Nephron progenitor cell (in vitro differentiated cells): ENCODE data around the gene CACNA2D3.

Experiments used
- DNase-seq: peaks from one replicate; pipeline ENCODE4 v3.0.0; 2021
- H3K27ac Mint-ChIP-seq: 2 replicates; pipeline ENCODE4 v1.8.0; 2021; ENCODE audit warnings: mild to moderate bottlenecking, moderate library complexity, mixed read lengths
- H3K27me3 Mint-ChIP-seq: 2 replicates; pipeline ENCODE4 v1.8.0; 2021; ENCODE audit warnings: mild to moderate bottlenecking, low read depth, mixed read lengths; ENCODE audit not compliant: poor library complexity
- H3K36me3 Mint-ChIP-seq: 2 replicates; pipeline ENCODE4 v1.8.0; 2021; ENCODE audit warnings: low read depth, mixed read lengths
- H3K4me1 Mint-ChIP-seq: 2 replicates; pipeline ENCODE4 v1.8.0; 2021; ENCODE audit warnings: mixed read lengths
- H3K4me3 Mint-ChIP-seq: 2 replicates; pipeline ENCODE4 v1.8.0; 2021; ENCODE audit warnings: mild to moderate bottlenecking, moderate library complexity, mixed read lengths
- H3K9me3 Mint-ChIP-seq: 2 replicates; pipeline ENCODE4 v1.8.0; 2021; ENCODE audit warnings: mild to moderate bottlenecking, moderate library complexity, mixed read lengths
- TF ChIP-seq, protein P1 (sequence below): fragments of 200-600 bp; sonication (generic); IDR thresholded peaks from 2 replicates; pipeline ENCODE4 v1.5.0; 2021; ENCODE audit warnings: antibody characterized with exemption

The CACNA2D3 gene

DNA sequence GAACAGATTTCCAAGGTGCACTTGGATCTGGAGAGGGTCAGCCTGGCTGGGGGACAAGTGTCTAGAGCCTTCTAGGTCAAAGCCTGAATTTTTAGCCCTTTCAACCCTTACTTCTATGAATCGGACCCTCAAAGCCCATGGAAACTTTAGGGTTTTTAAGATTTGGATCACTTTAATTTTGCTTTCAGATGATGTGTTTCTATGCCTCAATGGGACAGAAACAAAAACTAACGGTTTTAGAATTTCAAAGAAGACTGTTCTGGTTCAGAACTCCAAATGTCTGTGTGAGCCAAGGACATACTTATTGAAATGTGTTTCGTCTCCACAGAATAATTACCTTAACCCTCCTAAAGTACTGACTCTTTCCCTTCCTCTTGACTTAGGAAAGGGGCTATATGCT is 538.8 kb downstream of the CACNA2D3 start:
- H3K27me3 Mint-ChIP-seq = peaks cover 10% of the 10 kb centered on the region
- no peaks in the 10 kb centered on the region for H3K36me3 Mint-ChIP-seq
- H3K27ac Mint-ChIP-seq = no peak overlapping the region
- peaks cover 25% of the 10 kb centered on the region for H3K4me1 Mint-ChIP-seq
- no peak for DNase-seq
- peaks cover 11% of the 10 kb centered on the region for H3K9me3 Mint-ChIP-seq
- TF ChIP-seq, protein P1, sequence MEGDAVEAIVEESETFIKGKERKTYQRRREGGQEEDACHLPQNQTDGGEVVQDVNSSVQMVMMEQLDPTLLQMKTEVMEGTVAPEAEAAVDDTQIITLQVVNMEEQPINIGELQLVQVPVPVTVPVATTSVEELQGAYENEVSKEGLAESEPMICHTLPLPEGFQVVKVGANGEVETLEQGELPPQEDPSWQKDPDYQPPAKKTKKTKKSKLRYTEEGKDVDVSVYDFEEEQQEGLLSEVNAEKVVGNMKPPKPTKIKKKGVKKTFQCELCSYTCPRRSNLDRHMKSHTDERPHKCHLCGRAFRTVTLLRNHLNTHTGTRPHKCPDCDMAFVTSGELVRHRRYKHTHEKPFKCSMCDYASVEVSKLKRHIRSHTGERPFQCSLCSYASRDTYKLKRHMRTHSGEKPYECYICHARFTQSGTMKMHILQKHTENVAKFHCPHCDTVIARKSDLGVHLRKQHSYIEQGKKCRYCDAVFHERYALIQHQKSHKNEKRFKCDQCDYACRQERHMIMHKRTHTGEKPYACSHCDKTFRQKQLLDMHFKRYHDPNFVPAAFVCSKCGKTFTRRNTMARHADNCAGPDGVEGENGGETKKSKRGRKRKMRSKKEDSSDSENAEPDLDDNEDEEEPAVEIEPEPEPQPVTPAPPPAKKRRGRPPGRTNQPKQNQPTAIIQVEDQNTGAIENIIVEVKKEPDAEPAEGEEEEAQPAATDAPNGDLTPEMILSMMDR = no peak
- H3K4me3 Mint-ChIP-seq = no peak overlapping the region

GRCh38 chr3:54663501-54664011 is 541.2 kb downstream of the CACNA2D3 start:
- Mint-ChIP-seq H3K4me3 (no peak overlapping the region), H3K9me3 (peaks cover 11% of the 10 kb centered on the region), H3K27ac (peak overlapping the region; percentile 75), H3K27me3 (peaks cover 7% of the 10 kb centered on the region), H3K4me1 (peaks cover 25% of the 10 kb centered on the region), H3K36me3 (no peaks in the 10 kb centered on the region)
- TF ChIP-seq, protein P1 = no peak
- DNase-seq = no peak

DNA sequence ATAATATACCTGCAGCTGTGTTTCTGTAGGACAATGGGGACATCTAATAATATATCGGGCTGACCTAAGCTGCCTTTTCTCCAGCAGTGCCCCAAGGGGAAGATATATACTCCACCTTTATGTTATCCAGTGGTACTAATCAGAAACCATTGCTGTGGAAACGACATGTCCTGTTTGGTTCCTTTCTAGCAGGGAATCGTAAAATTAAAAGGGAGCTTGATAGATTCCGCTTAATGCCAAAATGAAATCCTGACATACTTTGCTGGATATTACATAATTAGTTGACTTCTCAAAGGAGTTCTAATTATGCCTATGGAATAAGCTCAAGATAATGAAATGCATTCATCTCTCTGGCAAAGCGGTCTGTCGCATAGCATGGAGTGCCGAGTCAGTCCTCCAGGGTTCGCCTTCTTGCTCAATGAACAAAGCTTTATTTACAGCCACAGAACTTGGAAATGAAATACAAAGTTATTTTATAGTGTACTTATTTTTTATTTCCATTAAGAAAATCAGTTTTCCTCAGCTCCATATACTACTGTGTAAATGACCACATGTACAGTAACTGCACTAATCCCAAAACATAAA is 542.8 kb downstream of the CACNA2D3 start:
- Mint-ChIP-seq H3K4me3 (no peak overlapping the region), H3K27me3 (peaks cover 2% of the 10 kb centered on the region), H3K9me3 (peaks cover 11% of the 10 kb centered on the region), H3K4me1 (peaks cover 29% of the 10 kb centered on the region), H3K36me3 (no peaks in the 10 kb centered on the region), H3K27ac (no peak overlapping the region)
- DNase-seq = no peak
- TF ChIP-seq, protein P1 = no peak

- no peak overlapping the region for H3K4me3 Mint-ChIP-seq
- peaks cover 28% of the 10 kb centered on the region for H3K4me1 Mint-ChIP-seq
- DNase-seq = no peak
- TF ChIP-seq, protein P1 = no peak
- H3K27ac Mint-ChIP-seq = no peak overlapping the region
- peaks cover 8% of the 10 kb centered on the region for H3K27me3 Mint-ChIP-seq
- no peaks in the 10 kb centered on the region for H3K36me3 Mint-ChIP-seq
- H3K9me3 Mint-ChIP-seq = no peaks in the 10 kb centered on the region
Measured at GRCh38 chr3:54668236-54668635, 545.9 kb downstream of the CACNA2D3 start.

DNA sequence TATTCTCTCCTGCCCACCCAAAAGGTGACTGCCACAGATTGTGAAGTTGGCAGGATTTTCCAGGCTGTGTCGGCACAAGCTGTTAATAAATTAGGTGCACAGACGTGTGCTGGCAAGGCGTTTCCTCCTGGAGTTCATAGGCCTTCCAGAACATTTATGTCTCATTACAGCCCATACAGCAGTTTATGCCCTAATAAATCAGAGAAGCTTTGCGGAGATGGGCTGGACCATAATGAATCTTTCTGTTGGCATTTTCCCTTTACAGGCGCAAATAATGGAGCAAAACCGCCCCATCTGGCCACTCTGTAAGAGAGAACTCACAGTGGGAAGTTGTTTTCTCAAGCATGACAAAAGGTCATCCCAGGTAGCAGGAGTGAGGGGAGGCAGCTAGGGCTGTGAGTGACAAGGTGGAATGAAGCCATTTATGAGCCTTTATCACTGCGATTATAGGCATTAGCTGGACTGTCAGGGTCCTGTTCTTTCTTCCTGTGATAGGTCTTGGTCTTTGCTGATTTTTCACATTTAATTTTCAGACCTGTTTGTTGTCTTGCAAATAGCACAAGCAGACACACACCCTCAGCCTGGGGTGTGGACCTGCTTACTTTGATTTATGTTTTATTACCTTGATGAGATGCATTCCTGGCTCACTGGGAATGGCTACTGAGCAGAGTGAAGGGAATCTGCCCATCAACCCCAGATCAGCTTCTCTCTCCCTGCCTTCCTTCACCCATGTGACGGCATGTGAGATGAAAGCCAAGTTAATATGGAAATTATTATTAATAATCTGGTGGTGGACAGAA is 548.0 kb downstream of the CACNA2D3 start:
- H3K36me3 Mint-ChIP-seq = no peaks in the 10 kb centered on the region
- H3K27ac Mint-ChIP-seq = peak overlapping the region; percentile 73
- H3K4me3 Mint-ChIP-seq = peak overlapping the region; percentile 55
- peaks cover 47% of the 10 kb centered on the region for H3K4me1 Mint-ChIP-seq
- TF ChIP-seq, protein P1 = no peak
- peaks cover 10% of the 10 kb centered on the region for H3K27me3 Mint-ChIP-seq
- peak; percentile 44 for DNase-seq
- H3K9me3 Mint-ChIP-seq = no peaks in the 10 kb centered on the region
